ENCODE measurements around the gene ERC1. TPM values are rescaled to one million over a fixed set of nuclear protein-coding genes. Genes with fewer than 3 reads are reported as not detected.
A peak's percentile ranks its signal among the peaks of the same experiment; 100 is the strongest.

Gene ERC1
- polyA plus RNA-seq, 1 donor from 2014 or later = 7.1 TPM

- H3K9ac ChIP-seq (ENCODE audit: low read length) = no peak overlapping the region
- no peak overlapping the region for H3K4me2 ChIP-seq (ENCODE audit: low read length)
- H4K20me1 ChIP-seq (ENCODE audit: insufficient read depth) = no peaks in the 10 kb centered on the region
- peaks cover 92% of the 10 kb centered on the region for H3K79me2 ChIP-seq (replicated peaks; ENCODE audit: insufficient read depth, low read length)
- H3F3A ChIP-seq (ENCODE audit: insufficient read depth, low read length, poor library complexity, severe bottlenecking) = no peaks in the 10 kb centered on the region
- no peaks in the 10 kb centered on the region for H3K9me2 ChIP-seq (ENCODE audit: insufficient read depth, low read length)
- no peak overlapping the region for H2AFZ ChIP-seq (ENCODE audit: low read depth, low read length)
- no peaks in the 10 kb centered on the region for H3K9me3 ChIP-seq (ENCODE audit: low read length)
- no peak overlapping the region for H3K27ac ChIP-seq (ENCODE audit: low read length)
- no peaks in the 10 kb centered on the region for H3K27me3 ChIP-seq (ENCODE audit: insufficient read depth, low read depth, low read length)
- no peaks in the 10 kb centered on the region for H3K36me3 ChIP-seq (ENCODE audit: insufficient read depth, low read length)
- no peak for TF ChIP-seq TAF1 (IDR thresholded peaks at IDR 0.05; ENCODE audit: low read depth)
- no peak for TF ChIP-seq POLR2AphosphoS5 (IDR thresholded peaks at IDR 0.05)
- TF ChIP-seq REST (IDR thresholded peaks at IDR 0.05; ENCODE audit: borderline replicate concordance) = no peak
- no peak for TF ChIP-seq EP300 (conservative IDR thresholded peaks at IDR 0.05; ENCODE audit: poor library complexity, severe bottlenecking)
- TF ChIP-seq SMC3 (conservative IDR thresholded peaks at IDR 0.05; ENCODE audit: poor library complexity) = no peak
- TF ChIP-seq CTCF (IDR thresholded peaks at IDR 0.05; ENCODE audit: poor library complexity, severe bottlenecking) = no peak
- no peak for TF ChIP-seq EZH2 (IDR thresholded peaks at IDR 0.05; ENCODE audit: borderline replicate concordance, insufficient read depth, low read length, poor library complexity, severe bottlenecking)
- H3K4me3 ChIP-seq (ENCODE audit: low read length) = no peak overlapping the region
Observed at GRCh38 chr12:1534748-1535147, 543.7 kb downstream of the ERC1 start.

- Histone ChIP-seq H3K36me3 (ENCODE audit: insufficient read depth, low read length) (no peaks in the 10 kb centered on the region), H3K79me2 (replicated peaks; ENCODE audit: insufficient read depth, low read length) (peaks cover 100% of the 10 kb centered on the region), H3K9me2 (ENCODE audit: insufficient read depth, low read length) (no peaks in the 10 kb centered on the region), H3K4me3 (ENCODE audit: low read length) (no peak overlapping the region), H3K9me3 (ENCODE audit: low read length) (no peaks in the 10 kb centered on the region), H2AFZ (ENCODE audit: low read depth, low read length) (no peak overlapping the region), H3F3A (ENCODE audit: insufficient read depth, low read length, poor library complexity, severe bottlenecking) (no peaks in the 10 kb centered on the region), H4K20me1 (ENCODE audit: insufficient read depth) (no peaks in the 10 kb centered on the region), H3K27me3 (ENCODE audit: insufficient read depth, low read depth, low read length) (no peaks in the 10 kb centered on the region), H3K9ac (ENCODE audit: low read length) (no peak overlapping the region), H3K4me2 (ENCODE audit: low read length) (no peak overlapping the region), H3K27ac (ENCODE audit: low read length) (no peak overlapping the region)
- peak; percentile 13 for TF ChIP-seq POLR2AphosphoS5 (IDR thresholded peaks at IDR 0.05)
- no peak for TF ChIP-seq EP300 (conservative IDR thresholded peaks at IDR 0.05; ENCODE audit: poor library complexity, severe bottlenecking)
Observed at GRCh38 chr12:1536817-1537216, 545.8 kb downstream of the ERC1 start.

DNA sequence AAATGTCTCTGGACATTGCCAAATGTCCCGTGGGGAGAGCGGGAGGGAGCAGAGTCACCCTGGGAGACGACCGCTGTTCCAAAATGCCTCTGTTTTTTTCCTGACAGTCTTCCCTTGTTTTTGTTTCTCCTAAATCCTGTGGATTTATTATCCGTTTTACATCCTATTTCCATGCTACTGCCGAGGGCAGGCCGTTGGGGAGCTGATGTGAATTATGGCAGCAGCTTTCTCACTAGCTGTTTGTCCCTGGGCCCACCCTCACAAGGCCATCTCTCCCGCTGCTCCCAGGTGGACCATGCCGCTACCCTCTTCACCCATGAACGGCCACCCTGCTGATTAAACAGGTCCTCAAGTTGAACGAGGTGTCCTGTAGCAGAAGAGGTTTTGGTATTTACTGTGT is 548.1 kb downstream of the ERC1 start:
- Histone ChIP-seq H3K79me2 (replicated peaks; ENCODE audit: insufficient read depth, low read length) (peaks cover 99% of the 10 kb centered on the region), H2AFZ (ENCODE audit: low read depth, low read length) (no peak overlapping the region), H3K36me3 (ENCODE audit: insufficient read depth, low read length) (no peaks in the 10 kb centered on the region), H3K4me3 (ENCODE audit: low read length) (no peak overlapping the region), H3K27me3 (ENCODE audit: insufficient read depth, low read depth, low read length) (no peaks in the 10 kb centered on the region), H3F3A (ENCODE audit: insufficient read depth, low read length, poor library complexity, severe bottlenecking) (no peaks in the 10 kb centered on the region), H4K20me1 (ENCODE audit: insufficient read depth) (no peaks in the 10 kb centered on the region), H3K9ac (ENCODE audit: low read length) (no peak overlapping the region), H3K9me3 (ENCODE audit: low read length) (no peaks in the 10 kb centered on the region), H3K4me2 (ENCODE audit: low read length) (no peak overlapping the region), H3K27ac (ENCODE audit: low read length) (no peak overlapping the region), H3K9me2 (ENCODE audit: insufficient read depth, low read length) (no peaks in the 10 kb centered on the region)
- TF ChIP-seq POLR2AphosphoS5 (IDR thresholded peaks at IDR 0.05) (no peak), RAD21 (conservative IDR thresholded peaks at IDR 0.05) (no peak), CTCF (IDR thresholded peaks at IDR 0.05; ENCODE audit: poor library complexity, severe bottlenecking) (no peak), EZH2 (IDR thresholded peaks at IDR 0.05; ENCODE audit: borderline replicate concordance, insufficient read depth, low read length, poor library complexity, severe bottlenecking) (no peak), MXI1 (conservative IDR thresholded peaks at IDR 0.05; ENCODE audit: poor library complexity, severe bottlenecking) (no peak), SMC3 (conservative IDR thresholded peaks at IDR 0.05; ENCODE audit: poor library complexity) (no peak), TAF1 (IDR thresholded peaks at IDR 0.05; ENCODE audit: low read depth) (no peak), REST (IDR thresholded peaks at IDR 0.05; ENCODE audit: borderline replicate concordance) (no peak), EP300 (conservative IDR thresholded peaks at IDR 0.05; ENCODE audit: poor library complexity, severe bottlenecking) (no peak)

Measured in neural cell (in vitro differentiated cells).